Hepatocyte (in vitro differentiated cells): ENCODE data around the gene KEAP1.

Source experiments
- EZH2phosphoT487 ChIP-seq: fragments of 200-600 bp; sonication (generic); IDR thresholded peaks from one replicate; pipeline ENCODE4 v1.6.1; 2018; ENCODE audit warnings: antibody characterized with exemption, mild to moderate bottlenecking, low read depth, moderate library complexity; ENCODE audit not compliant: unreplicated experiment, severe bottlenecking
- TF ChIP-seq, protein P1 (sequence below): fragments of 200-600 bp; sonication (generic); IDR thresholded peaks from 2 replicates; pipeline ENCODE4 v1.5.1; 2016; ENCODE audit warnings: antibody characterized with exemption, mild to moderate bottlenecking; ENCODE audit not compliant: poor library complexity

DNA sequence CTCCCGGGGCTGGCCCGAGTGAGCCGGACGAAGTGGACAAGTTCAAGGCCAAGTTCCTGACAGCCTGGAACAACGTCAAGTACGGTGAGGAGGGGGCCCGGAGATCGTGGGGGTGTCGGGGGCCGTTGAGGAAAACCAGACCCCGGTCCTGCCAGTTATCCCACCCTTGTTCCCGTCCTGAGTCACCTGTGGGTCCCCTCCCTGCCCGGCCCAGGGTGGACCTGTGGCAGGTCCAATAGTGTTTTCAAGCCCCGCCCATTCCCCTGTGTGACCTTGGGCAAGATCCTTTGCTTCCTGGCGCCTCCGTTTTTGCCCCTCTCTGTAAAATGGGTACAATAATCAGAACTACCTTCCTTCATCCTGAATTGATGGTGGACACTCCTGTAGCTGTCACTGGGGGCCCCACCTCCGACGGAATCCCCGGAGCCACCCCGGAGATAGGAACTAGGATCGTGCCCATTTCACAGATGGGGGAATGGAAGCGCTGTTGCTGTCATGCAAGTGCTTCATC is 41.1 kb upstream of the KEAP1 start:
- TF ChIP-seq, protein P1, sequence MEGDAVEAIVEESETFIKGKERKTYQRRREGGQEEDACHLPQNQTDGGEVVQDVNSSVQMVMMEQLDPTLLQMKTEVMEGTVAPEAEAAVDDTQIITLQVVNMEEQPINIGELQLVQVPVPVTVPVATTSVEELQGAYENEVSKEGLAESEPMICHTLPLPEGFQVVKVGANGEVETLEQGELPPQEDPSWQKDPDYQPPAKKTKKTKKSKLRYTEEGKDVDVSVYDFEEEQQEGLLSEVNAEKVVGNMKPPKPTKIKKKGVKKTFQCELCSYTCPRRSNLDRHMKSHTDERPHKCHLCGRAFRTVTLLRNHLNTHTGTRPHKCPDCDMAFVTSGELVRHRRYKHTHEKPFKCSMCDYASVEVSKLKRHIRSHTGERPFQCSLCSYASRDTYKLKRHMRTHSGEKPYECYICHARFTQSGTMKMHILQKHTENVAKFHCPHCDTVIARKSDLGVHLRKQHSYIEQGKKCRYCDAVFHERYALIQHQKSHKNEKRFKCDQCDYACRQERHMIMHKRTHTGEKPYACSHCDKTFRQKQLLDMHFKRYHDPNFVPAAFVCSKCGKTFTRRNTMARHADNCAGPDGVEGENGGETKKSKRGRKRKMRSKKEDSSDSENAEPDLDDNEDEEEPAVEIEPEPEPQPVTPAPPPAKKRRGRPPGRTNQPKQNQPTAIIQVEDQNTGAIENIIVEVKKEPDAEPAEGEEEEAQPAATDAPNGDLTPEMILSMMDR: no peak
- no peak for TF ChIP-seq EZH2phosphoT487
